Left colon (tissue), 2 donors: ENCODE measurements around the gene ATP8B4. TPM values are rescaled to one million over a fixed set of nuclear protein-coding genes. Genes with fewer than 3 reads are reported as not detected.

Source experiments
- ATAC-seq: fragments of 200-7000 bp; cut with Tn5 transposase; one replicate; pipeline ENCODE4 v1.9.1; 2020; ENCODE audit warnings: mild to moderate bottlenecking, moderate library complexity
- DNase-seq, 2 donors: peaks; one replicate each; pipeline ENCODE4 v3.0.0-alpha.2; 2020
- intact Hi-C, 2 donors: fragments of 100-400 bp; cut with DNase I in 1 of 2; cut with micrococcal nuclease in 1 of 2; formaldehyde crosslinking; loops; one replicate each; pipeline versions ENCODE4 v1.11.2 to v1.14.0; 2022; cut with DNase I, micrococcal nuclease
- total RNA-seq, 2 donors: library from RNA; stranded (reverse); fragmentation: NEBNext Ultra II Directional; extraction: Animal tissue kit (Norgen Biotek cat#: 25700); gene quantifications; one replicate each; pipeline ENCODE4 v1.2.1, GENCODE V29; 2021
- donor health status: DM: no; HTN: no; CAD: no.
- donor health status: DM: yes; HTN: yes; CAD: no.

Gene ATP8B4
- total RNA-seq, 2 donors from 2014 or later = 1.9 to 5.9 TPM

DNA sequence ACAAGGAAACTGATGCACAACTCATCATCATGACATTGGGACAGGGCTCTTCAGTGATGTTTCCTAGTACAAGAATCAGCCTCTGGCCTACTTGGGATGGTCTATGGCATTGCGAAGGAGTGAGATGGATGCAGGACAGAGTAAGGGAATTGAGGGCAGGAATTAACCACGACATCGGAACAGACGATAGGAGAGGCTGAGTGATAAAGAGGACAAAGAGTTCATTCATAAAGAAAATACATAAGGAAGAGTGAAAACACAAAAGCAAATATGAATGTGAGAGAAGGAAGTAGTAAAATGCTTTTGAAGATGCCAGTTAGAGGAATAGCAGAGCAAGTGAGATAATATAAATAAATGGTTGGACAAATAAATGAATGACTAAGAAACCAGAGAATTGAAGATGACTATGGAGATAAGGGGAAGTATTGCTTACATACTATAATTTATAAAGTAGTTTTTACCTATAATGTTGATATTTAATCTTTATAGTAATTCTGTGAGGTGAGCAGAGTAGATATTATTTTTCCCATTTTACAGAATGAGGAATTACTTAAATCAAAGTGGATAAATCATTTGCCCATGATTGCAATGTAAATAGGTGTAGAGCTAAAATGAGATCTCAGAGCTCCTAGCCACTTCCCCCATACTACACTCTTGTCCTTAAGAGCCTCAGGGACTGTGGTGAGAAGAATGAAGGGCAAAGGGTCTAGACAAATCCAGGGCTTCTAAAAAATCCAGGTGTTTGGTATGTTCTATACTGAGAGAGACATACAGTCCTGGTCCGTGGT, 294.9 kb downstream of the ATP8B4 start:
- DNase-seq (no peak), ATAC-seq (peak; percentile 93)
- intact Hi-C loops = no loop called here

DNA sequence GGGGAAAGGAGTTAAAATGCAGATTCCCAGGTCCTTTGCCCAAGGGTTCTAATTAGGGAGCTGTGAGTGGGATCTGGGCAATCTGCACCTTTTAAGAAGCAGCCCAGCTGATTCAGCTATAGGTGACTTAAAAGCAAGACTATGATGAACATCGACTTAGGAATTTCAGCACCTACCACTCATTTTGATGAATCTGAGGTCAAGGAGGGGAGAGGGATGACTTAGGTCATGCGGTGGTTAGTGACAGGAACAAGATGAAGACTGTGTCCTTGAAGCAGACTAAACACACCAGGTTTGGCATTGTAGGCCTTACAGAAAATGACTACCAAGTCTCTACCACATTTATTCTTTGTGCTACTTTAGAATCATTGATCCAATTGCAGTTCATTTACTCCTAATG, 301.9 kb downstream of the ATP8B4 start:
- intact Hi-C loops = no loop called here
- no peak for DNase-seq
- ATAC-seq = no peak

DNA sequence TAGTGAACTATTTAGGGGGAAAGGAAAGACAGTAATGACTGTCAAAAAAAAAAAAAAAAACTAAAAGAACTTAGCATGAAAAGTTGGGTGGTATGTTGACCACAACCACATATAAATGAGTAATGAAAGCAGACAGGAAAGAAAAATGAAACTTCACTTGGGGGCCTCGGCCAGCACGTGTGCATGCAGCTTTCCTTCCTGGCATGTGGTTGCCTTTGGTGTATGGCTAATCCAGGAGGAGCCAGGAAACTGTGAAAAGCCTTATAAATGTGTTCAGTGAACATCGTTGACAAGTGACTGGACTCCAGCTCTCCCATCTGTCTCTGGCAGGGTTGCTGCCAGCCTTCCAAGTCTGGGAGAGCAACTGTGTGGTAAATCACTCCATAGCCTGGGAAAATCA, 303.1 kb downstream of the ATP8B4 start:
- intact Hi-C loops = no loop called here
- no peak for DNase-seq

DNA sequence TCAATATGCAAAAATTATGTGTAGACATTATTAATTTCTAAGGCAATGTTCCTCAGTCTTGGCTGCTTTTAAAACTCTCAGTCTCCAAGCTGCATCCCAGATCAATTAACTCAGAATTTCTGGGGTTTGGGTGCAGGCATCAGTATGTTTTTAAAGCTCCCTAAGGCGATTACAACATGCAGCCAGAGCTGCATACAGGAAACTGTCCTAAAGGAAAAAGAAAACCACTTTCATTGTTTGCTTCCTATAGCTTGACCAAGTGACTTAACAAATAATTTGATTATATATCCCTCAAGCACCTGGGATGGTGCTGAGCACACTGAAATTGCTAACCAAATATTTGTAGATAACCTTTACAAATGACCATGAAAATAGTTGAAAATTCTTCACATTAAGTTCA, 303.5 kb downstream of the ATP8B4 start:
- DNase-seq = no peak
- no peak for ATAC-seq
- intact Hi-C loops = no loop called here

More for the DNA sequence above, 303.1 kb downstream of the ATP8B4 start:
- ATAC-seq = no peak

DNA sequence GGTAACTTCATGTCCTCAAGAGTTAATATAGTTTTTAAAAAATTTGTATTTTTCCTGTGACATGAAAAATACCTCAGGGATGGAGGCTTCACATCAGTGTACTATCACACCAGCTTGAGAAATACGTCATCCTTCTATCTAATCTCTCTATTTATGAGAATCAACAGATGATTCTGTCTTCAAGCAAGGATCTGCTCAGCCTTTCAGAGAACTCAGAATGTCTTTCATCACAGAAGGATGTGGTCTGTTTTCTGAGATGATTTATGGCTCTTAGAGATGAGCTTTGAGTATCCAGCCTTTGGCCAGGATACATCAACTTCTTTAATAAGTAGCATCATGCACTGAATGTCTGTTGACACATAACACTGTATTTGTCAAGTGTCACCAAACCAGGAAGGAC, 304.3 kb downstream of the ATP8B4 start:
- intact Hi-C loops = no loop called here
- ATAC-seq = no peak
- no peak for DNase-seq

DNA sequence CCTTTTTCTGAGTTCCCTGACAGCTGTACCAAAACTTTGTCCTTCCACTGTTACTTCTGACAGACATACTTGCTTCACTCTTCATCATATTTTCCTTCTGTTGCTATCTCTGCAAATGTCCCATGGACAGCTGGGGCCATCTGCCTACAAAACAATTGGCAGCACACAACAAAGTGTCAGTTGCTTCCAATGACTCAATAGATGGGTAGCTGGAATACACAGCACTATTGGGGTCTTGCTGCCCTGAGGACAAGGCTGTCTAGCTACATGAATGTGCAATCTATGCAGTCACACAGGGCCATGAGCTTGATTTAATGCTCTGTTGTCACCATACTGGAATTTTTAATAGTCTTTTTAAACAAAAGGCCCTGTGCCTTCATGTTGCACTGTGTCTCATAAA, 305.4 kb downstream of the ATP8B4 start:
- ATAC-seq (no peak), DNase-seq (no peak)
- intact Hi-C loops = no loop called here

DNA sequence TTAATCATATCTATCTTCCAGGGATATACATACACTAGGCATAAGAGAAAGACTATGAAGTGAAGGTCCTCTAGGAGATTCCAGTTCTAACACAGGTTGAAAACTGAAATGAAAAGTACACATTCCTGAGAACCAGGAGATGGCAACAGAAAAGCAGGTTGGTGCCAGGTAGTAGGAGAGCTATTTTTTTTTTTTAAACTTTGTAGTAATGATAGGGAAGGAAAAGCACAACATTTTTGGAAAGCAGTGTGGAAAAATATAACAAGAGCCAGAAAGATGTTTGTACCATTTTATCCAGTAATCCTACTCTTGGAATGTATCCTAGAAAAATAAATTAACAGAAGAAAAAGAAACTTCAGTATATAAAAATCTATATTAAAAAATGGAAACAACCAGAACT, 308.3 kb downstream of the ATP8B4 start:
- intact Hi-C loops = no loop called here
- no peak for ATAC-seq

DNA sequence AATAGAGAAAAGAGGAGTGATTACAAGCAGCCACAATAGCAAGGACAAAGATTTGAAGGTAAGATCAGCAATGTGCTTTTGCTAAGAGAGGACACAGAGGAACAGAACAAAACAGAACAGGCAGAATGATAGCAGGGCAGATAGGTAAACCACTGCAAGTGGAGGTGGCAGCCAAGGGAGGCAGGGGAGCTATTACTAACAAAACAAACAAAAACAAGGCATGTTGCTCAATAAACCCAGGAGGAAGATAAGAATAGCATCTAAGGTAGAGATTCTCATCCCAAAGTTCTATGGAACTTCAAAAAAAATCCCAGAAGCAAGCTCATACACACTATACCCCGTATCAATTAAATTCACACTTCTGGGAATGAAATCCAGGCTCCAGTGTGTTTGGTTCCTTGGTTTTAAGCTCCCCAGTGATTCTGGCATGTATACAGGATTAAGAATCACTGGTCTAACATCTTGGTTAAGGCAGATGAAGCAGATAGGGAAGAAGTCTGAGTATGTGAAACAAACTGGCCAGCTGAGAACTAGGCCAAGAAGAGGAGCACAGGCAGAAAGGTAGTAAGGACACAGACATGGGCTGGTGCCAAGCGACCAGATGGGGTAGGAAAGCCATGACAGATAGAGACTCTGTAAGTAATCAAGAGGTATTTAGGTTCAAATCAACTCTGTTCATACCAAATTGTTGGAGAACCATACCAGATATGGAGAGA, 309.0 kb downstream of the ATP8B4 start:
- intact Hi-C loops = no loop called here
- DNase-seq = no peak

More for the DNA sequence above, 308.3 kb downstream of the ATP8B4 start:
- DNase-seq = no peak

DNA sequence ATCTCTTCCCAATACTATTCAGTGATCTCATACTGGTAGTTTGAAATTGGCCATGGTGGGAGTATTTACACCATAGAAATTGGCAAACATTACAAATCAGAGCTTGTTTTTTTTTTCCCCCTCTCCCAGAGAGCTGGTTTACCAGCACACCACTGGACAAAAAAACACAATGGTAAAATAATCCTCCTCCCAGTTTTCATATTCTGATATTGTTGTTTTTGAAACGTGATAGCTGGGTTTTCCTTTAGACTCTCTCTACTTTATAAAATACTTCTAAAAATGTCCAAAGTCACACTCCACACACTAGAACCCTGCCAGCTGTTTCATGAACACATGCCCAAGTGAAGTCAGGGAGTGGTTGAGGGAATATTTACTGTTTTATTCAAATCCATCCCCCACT, 310.7 kb downstream of the ATP8B4 start:
- ATAC-seq (no peak), DNase-seq (no peak)
- intact Hi-C loops = no loop called here

More for the DNA sequence above, 309.0 kb downstream of the ATP8B4 start:
- no peak for ATAC-seq

Other genes starting within 250 kb of the ATP8B4 start
- 10 to 100 TPM; 37.2 to 43.1 TPM for gene SLC27A2, start 63.0 kb upstream of the ATP8B4 start, total RNA-seq
- 1 to 10 TPM in 1 of 2 donors, under 1 TPM in 1; 0.40 to 2.6 TPM for gene HDC, start 146.5 kb upstream of the ATP8B4 start, total RNA-seq
- 10 to 100 TPM; 11.0 to 11.9 TPM for gene GABPB1, start 236.0 kb upstream of the ATP8B4 start, total RNA-seq